Hepatocyte (in vitro differentiated cells): ENCODE results near the gene CXCL16. TPM values are rescaled to one million over a fixed set of nuclear protein-coding genes. Genes with fewer than 3 reads are reported as not detected.

Source experiments
- DNase-seq: peaks from one replicate; pipeline ENCODE4 v3.0.0-alpha.2; 2016; ENCODE audit warnings: low spot score
- H2AFZ ChIP-seq: fragments of 200-600 bp; sonication (generic); 2 replicates; pipeline ENCODE4 v1.6.0; 2016; ENCODE audit warnings: antibody characterized with exemption, mild to moderate bottlenecking
- H3K27ac ChIP-seq: fragments of 200-600 bp; sonication (generic); 2 replicates; pipeline ENCODE4 v1.5.1; 2016; ENCODE audit warnings: mild to moderate bottlenecking
- H3K27me3 ChIP-seq: fragments of 200-600 bp; sonication (generic); 2 replicates; pipeline ENCODE4 v1.6.1; 2016
- H3K36me3 ChIP-seq: fragments of 200-600 bp; sonication (generic); replicated peaks from 2 replicates; pipeline ENCODE4 v1.5.1; 2016; ENCODE audit warnings: low read depth; ENCODE audit not compliant: insufficient read depth
- H3K4me1 ChIP-seq: fragments of 200-600 bp; sonication (generic); 2 replicates; pipeline ENCODE4 v1.5.1; 2016; ENCODE audit warnings: mild to moderate bottlenecking, moderate library complexity; ENCODE audit not compliant: insufficient read depth
- H3K4me2 ChIP-seq: fragments of 200-600 bp; sonication (generic); 2 replicates; pipeline ENCODE4 v1.6.0; 2016
- H3K4me3 ChIP-seq: fragments of 200-600 bp; sonication (generic); 2 replicates; pipeline ENCODE4 v1.5.1; 2016; ENCODE audit warnings: mild to moderate bottlenecking
- H3K79me2 ChIP-seq: fragments of 200-600 bp; sonication (generic); 2 replicates; pipeline ENCODE4 v1.6.0; 2017; ENCODE audit warnings: mild to moderate bottlenecking
- H3K9me2 ChIP-seq: fragments of 200-600 bp; sonication (generic); replicated peaks from 2 replicates; pipeline ENCODE4 v1.6.0; 2017; ENCODE audit warnings: mild to moderate bottlenecking; ENCODE audit not compliant: insufficient read depth
- H3K9me3 ChIP-seq: fragments of 200-600 bp; sonication (generic); 2 replicates; pipeline ENCODE4 v1.5.1; 2016; ENCODE audit warnings: low read depth, mild to moderate bottlenecking
- H4K20me1 ChIP-seq: fragments of 200-600 bp; sonication (generic); 2 replicates; pipeline ENCODE4 v1.6.0; 2016; ENCODE audit warnings: mild to moderate bottlenecking; ENCODE audit not compliant: insufficient read depth, poor library complexity, severe bottlenecking
- EZH2 ChIP-seq: fragments of 200-600 bp; sonication (generic); IDR thresholded peaks from 2 replicates; pipeline ENCODE4 v1.6.1; 2016; ENCODE audit warnings: antibody characterized with exemption, mild to moderate bottlenecking, borderline replicate concordance
- EZH2phosphoT487 ChIP-seq: fragments of 200-600 bp; sonication (generic); IDR thresholded peaks from one replicate; pipeline ENCODE4 v1.6.1; 2018; ENCODE audit warnings: antibody characterized with exemption, mild to moderate bottlenecking, low read depth, moderate library complexity; ENCODE audit not compliant: unreplicated experiment, severe bottlenecking
- WGBS: methylation state at CpG from one replicate; pipeline ENCODE4 v1.1.6; 2016; ENCODE audit warnings: low lambda C conversion rate; ENCODE audit errors: missing lambda C conversion rate; 5-methylcytosine and 5-hydroxymethylcytosine counted together
- polyA plus RNA-seq: library from polyadenylated mRNA; unstranded; fragments of >200 nt; fragmentation: Nextera tagmentation; extraction: Ambion mirVana; gene quantifications from 2 replicates; pipeline ENCODE4 v1.2.1, GENCODE V29; 2016
- total RNA-seq: library from RNA; depleted of rRNA; stranded (reverse); fragments of >200 nt; gene quantifications from 2 replicates; pipeline ENCODE4 v1.2.3, GENCODE V29; 2014
- TF ChIP-seq, protein P1 (sequence below): fragments of 200-600 bp; sonication (generic); IDR thresholded peaks from 2 replicates; pipeline ENCODE4 v1.5.1; 2016; ENCODE audit warnings: antibody characterized with exemption, mild to moderate bottlenecking; ENCODE audit not compliant: poor library complexity

Gene CXCL16
- total and polyA plus RNA-seq, 2 experiments from 2014 or later: 39.9 to 82.5 TPM

DNA sequence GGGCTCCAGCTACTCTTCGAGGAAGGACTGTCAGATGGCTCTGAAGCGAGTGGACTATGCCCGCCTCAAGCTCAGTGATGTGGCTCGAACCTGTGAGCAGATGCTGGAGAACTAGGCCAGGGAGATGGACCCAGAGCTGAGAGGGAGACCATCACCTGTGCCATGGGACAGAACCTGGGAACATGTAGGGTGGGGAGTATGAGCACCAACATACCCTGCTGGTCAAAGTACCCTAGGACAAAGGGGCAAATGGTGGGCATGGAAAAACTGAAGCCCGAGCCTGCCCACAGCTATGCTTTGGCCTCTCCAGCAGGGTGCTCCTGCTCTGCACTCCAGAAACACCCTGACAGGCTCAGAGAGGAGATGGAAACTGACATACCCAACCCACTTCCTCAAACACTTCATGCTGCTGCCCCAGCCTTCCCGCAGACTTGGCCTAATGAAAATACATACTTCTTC lies 6.6 kb downstream of the CXCL16 start:
- no peaks in the 10 kb centered on the region for H4K20me1 ChIP-seq
- TF ChIP-seq EZH2phosphoT487 (no peak), EZH2 (no peak)
- TF ChIP-seq, protein P1, sequence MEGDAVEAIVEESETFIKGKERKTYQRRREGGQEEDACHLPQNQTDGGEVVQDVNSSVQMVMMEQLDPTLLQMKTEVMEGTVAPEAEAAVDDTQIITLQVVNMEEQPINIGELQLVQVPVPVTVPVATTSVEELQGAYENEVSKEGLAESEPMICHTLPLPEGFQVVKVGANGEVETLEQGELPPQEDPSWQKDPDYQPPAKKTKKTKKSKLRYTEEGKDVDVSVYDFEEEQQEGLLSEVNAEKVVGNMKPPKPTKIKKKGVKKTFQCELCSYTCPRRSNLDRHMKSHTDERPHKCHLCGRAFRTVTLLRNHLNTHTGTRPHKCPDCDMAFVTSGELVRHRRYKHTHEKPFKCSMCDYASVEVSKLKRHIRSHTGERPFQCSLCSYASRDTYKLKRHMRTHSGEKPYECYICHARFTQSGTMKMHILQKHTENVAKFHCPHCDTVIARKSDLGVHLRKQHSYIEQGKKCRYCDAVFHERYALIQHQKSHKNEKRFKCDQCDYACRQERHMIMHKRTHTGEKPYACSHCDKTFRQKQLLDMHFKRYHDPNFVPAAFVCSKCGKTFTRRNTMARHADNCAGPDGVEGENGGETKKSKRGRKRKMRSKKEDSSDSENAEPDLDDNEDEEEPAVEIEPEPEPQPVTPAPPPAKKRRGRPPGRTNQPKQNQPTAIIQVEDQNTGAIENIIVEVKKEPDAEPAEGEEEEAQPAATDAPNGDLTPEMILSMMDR: no peak
- peaks cover 5% of the 10 kb centered on the region for H3K79me2 ChIP-seq
- peaks cover 3% of the 10 kb centered on the region for H3K4me1 ChIP-seq
- H2AFZ ChIP-seq: no peak overlapping the region
- peak; percentile 17 for DNase-seq
- peaks cover 3% of the 10 kb centered on the region for H3K27me3 ChIP-seq
- H3K9me3 ChIP-seq: no peaks in the 10 kb centered on the region
- no peak overlapping the region for H3K4me2 ChIP-seq
- WGBS: 91% methylated on average over 6 of the region's 6 CpGs
- no peaks in the 10 kb centered on the region for H3K9me2 ChIP-seq
- no peak overlapping the region for H3K27ac ChIP-seq
- no peak overlapping the region for H3K4me3 ChIP-seq
- H3K36me3 ChIP-seq: no peaks in the 10 kb centered on the region

- Histone ChIP-seq H3K27me3 (no peaks in the 10 kb centered on the region), H3K4me3 (no peak overlapping the region), H4K20me1 (no peaks in the 10 kb centered on the region), H3K79me2 (peaks cover 5% of the 10 kb centered on the region), H3K36me3 (no peaks in the 10 kb centered on the region), H3K27ac (peak overlapping the region; percentile 44), H3K4me1 (no peaks in the 10 kb centered on the region), H3K9me2 (no peaks in the 10 kb centered on the region), H2AFZ (no peak overlapping the region), H3K4me2 (no peak overlapping the region), H3K9me3 (no peaks in the 10 kb centered on the region)
- DNase-seq: peak; percentile 25
- 53% methylated on average over 3 of the region's 3 CpGs for WGBS
- TF ChIP-seq, protein P1: no peak
- TF ChIP-seq EZH2phosphoT487: no peak
- TF ChIP-seq EZH2: no peak
Measured at GRCh38 chr17:4728124-4728523, 11.6 kb downstream of the CXCL16 start.

DNA sequence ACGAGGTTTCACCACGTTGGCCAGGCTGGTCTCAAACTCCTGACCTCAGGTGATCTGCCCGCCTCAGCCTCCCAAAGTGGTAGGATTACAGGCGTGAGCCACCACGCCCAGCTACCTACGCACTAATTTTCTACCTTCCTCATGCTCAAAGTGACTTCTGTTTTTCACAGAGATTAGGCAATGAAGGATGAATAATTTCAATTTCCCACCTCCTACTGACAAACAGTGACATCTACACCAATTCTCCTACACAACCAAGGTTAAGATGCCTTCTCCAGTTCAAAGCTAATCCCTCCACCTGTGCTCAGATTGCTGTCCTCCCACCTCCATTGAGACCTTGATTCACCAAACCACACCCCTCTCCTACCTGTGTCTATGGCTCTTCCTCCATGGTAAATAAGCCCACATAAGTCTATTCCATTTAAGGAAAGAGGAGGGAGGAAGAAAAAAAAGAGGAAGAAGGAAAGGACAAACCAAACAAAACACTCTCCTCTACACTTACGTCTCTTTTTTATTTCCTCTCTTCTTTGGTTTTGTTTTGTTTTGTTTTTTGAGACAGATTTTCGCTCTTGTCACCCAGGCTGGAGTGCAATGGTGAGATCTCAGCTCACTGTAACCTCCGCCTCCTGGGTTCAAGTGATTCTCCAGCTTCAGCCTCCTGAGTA lies 13.9 kb downstream of the CXCL16 start:
- Histone ChIP-seq H4K20me1 (no peaks in the 10 kb centered on the region), H3K4me3 (no peak overlapping the region), H3K4me2 (no peak overlapping the region), H3K9me3 (no peaks in the 10 kb centered on the region), H3K9me2 (no peaks in the 10 kb centered on the region), H3K79me2 (no peaks in the 10 kb centered on the region), H3K27me3 (no peaks in the 10 kb centered on the region), H3K36me3 (no peaks in the 10 kb centered on the region), H2AFZ (no peak overlapping the region), H3K27ac (no peak overlapping the region), H3K4me1 (peaks cover 13% of the 10 kb centered on the region)
- DNase-seq: no peak
- WGBS: 91% methylated on average over 9 of the region's 9 CpGs
- TF ChIP-seq EZH2 (no peak), EZH2phosphoT487 (no peak)
- TF ChIP-seq, protein P1: no peak
